GM18519 (cell line): ENCODE results near the gene RAB40C.
A peak's percentile ranks its signal among the peaks of the same experiment; 100 is the strongest.

Experiments used
- ATAC-seq: cut with Tn5 transposase; IDR thresholded peaks from one replicate; pipeline ENCODE4 v1.9.1; 2021; ENCODE audit warnings: mild to moderate bottlenecking, moderate library complexity; ENCODE audit not compliant: unreplicated experiment, low FRiP score

The RAB40C gene

DNA sequence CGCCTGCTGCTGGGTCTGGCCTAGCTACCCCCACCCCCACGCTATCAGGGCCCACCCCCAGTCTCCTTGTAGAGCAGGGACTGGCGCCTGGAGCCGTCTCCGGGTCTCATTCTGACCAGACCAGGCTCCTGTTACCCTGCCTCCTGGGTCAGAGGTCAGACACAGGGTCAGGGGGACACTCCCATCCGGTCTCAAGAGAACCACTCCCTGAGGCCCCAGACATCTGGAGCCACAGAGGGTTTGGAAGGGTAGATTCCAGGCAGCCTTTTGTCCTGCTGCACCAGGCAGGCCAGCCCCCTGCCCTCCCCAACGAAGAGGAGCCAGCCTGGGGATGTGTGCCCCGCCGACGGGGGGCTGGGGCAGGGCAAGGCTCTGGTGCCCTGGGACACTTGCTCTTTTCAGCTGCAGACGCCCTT lies 40.0 kb downstream of the RAB40C start:
- ATAC-seq, result no peak

DNA sequence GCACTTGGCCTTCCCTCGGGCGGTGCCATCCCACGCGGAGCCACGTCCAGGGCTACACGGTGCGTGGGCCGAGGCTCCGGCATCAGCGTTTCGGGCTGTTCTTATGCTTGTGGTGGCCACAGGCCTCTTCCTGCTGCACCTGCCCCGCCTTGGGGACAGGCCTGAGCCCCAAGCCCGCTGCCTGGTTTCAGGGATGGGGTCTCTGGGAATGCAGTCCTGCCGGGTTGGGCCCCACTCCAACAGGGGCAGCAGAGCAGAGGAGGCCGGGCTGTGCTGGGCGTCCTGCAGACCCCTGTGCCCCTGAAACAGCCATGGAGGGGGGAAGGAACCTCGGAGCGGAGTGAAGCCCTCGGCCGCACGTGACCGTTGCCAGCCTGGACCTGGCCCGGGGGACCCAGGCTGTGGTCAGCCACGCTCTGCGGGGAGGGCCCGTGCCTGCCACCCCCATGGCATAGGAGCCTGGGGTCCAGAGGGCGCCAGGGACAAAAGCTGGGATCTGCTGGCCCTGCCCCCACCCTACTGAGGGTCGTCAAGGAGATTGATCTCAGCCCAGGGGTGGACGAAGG lies 40.5 kb downstream of the RAB40C start:
- no peak for ATAC-seq

DNA sequence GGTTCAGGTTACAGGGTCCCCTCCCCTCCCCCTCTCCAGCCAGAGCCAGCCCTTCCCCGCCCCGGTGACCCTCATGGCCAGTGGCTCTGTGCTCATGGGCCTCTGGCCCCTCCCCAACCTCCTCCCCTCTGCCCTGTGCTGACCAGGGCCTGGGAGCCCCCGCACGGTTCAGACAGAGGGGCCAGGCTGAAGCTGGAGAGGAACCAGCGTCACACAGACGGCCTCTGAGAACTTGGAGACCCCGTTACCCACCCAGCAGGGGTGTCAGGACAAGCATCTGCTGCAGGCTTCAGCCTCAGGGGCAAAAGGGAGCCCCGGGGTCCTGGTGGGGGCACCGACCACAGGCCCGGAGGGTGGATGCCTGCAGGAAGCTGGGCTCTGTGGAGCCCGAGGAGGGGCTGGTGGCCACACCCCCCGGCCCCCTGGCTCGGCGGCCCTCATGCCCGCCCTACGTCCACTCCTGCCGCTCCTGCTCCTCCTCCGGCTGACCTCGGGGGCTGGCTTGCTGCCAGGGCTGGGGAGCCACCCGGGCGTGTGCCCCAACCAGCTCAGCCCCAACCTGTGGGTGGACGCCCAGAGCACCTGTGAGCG lies 41.0 kb downstream of the RAB40C start, which contains the start of gene WFIKKN1:
Gene WFIKKN1, plus strand, starts transcription at position 171 of the 591 bp plus-strand sequence. Its CDS starts 269 bp downstream, at position 440.
- ATAC-seq, result no peak

DNA sequence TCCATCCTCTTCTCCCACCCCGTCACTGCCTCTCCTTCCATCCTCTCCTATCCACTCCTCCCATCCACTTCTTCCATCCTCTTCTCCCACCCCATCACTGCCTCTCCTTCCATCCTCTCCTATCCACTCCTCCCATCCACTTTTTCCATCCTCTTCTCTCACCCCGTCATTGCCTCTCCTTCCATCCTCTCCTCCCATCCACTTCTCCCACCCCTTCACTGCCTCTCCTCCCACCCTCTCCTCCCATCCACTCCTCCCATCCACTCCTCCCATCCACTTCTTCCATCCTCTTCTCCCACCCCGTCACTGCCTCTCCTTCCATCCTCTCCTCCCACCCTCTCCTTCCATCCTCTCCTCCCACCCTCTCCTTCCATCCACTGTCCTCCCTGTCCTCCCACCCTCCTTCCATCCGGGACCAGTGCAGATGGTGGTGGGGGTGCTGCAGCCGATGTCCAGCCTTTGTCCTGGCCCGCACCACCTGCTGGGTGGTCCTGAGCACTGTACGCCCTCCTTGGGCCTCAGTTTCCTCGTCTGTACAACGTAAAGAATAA lies 42.0 kb downstream of the RAB40C start:
- ATAC-seq, result no peak

GRCh38 chr16:632486-633335 lies 42.8 kb downstream of the RAB40C start:
- ATAC-seq, result no peak

- no peak for ATAC-seq
Measured at GRCh38 chr16:633336-634050, 43.6 kb downstream of the RAB40C start.

DNA sequence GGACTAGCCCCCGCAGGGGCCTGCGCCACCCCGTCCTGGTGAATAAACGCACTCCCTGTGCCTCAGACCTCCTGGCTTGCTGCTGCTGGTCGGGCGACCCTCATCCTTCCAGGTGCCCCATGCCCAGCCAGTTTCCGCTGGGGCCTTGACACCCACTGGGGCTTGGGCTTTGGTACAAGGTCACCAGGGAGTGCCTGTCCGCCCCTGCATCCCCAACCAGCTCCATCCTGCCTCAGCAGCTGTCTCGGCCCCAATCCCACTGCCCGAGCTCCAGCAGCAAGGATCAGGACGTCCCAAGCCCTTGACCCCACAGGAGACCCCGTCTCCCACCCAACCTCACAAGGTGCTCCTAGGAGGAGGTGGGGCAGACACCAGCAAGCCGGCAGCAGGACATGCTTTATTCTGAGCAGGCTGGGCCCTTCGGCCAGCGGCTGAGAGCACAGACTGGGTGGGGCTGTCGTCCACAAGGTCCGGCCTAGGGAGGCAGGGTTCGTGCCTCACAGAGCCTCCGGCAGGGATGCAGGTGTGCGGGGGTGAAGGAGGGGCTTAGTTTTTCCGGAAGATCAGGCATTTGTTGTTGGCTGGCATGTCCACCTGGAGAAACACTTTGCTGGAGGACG lies 44.3 kb downstream of the RAB40C start:
- no peak for ATAC-seq

GRCh38 chr16:634996-635395 lies 45.1 kb downstream of the RAB40C start:
- ATAC-seq, result no peak

DNA sequence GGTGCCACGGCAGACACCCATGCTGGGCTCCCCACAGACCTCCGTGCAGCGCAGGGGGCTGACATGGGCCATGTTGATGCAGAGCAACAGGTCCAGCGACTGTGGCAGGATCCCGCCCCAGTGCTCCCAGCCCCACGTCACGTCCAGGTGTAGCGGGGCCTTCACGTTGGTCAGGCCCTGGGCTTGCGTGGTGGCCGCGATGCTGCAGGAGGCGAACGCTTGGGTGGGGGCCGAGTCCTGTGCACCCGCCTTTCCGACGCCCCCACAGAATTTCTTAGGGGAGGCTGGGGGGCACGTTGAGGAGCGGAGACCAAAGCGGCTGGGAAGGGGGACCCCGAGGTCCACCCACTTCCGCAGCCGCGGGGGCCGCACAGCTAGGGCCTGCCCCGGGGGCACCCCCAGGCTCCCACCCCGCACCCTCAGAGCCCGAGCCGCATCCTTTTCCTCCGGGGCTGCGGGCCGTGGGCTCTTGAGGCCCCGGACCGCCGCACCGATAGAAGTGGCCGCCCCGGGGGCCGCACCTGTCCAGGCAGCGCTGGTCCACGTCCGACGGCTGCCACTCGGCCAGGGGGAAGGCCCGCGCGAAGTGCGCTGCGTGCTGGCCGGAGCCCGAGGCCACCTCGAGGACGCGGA lies 45.8 kb downstream of the RAB40C start:
- peak; percentile 2 for ATAC-seq

GRCh38 chr16:636206-637080 lies 46.6 kb downstream of the RAB40C start, which contains the start of gene METTL26:
Gene METTL26, minus strand, starts transcription at chr16:636305. Its CDS starts 15 bp downstream, at chr16:636290.
- peak; percentile 41 for ATAC-seq

- no peak for ATAC-seq
Measured at GRCh38 chr16:637081-638018, 47.5 kb downstream of the RAB40C start.

DNA sequence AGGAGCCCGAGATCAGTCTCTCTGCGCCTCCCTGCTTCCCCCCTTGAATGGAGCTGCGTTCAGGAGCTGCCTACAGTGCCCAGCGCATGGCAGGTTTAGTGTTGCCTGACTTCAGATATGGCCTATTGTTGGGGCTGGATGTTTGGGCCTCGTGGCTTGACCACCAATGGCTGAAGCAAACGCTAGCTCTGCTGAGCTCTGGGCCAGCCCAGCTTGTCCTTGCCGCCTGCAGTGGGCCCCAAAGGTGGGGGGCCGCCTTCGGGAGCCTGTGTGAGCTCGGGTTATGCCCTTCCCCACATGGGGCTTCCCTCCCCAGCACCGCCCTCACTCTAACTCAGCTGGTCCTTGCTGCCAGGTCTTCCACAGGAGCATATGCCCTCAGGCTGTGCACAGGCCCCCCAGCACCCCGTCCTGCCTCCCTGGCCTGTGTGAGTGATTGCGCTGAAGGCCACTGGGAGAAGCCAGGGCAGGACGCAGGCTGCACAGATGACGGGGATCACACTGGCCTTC lies 48.2 kb downstream of the RAB40C start:
- no peak for ATAC-seq

DNA sequence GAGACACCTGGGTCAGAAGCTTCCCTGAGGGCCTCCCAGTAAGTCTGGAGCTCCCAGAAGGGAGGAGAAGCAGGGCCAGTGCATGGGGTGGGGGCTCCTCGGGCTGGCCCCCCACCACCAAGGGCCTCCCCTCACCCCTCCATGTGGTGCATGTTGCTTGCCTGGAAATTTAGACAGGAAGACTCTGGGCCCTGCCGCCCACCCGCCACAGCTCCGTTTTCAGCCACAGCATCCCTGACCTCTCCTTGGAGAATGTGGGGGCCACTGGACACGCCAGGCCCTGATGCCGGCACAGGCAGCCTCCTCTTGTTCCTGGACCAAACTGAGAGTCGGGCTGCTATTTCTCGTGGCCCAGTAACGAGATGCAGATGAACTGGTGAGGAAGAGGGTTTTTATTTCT lies 49.0 kb downstream of the RAB40C start:
- no peak for ATAC-seq

DNA sequence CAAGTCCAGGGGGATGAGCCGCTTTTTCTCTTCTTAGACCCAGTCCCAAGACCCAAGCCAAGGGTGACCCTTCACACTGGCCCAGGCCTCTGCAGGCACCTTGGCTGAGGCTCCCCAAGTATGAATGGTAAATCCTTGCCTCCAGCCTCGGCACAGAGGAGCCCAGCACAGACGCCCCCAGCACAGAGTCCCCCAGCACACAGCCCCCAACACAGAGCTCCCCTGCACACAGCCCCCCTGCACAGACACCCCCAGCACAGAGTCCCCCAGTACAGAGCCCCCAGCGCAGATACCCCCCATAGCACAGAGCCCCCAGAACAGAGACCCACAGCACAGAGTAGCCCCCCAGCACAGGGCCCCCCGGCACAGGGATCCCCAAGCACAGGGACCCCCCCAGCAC lies 50.7 kb downstream of the RAB40C start:
- no peak for ATAC-seq

DNA sequence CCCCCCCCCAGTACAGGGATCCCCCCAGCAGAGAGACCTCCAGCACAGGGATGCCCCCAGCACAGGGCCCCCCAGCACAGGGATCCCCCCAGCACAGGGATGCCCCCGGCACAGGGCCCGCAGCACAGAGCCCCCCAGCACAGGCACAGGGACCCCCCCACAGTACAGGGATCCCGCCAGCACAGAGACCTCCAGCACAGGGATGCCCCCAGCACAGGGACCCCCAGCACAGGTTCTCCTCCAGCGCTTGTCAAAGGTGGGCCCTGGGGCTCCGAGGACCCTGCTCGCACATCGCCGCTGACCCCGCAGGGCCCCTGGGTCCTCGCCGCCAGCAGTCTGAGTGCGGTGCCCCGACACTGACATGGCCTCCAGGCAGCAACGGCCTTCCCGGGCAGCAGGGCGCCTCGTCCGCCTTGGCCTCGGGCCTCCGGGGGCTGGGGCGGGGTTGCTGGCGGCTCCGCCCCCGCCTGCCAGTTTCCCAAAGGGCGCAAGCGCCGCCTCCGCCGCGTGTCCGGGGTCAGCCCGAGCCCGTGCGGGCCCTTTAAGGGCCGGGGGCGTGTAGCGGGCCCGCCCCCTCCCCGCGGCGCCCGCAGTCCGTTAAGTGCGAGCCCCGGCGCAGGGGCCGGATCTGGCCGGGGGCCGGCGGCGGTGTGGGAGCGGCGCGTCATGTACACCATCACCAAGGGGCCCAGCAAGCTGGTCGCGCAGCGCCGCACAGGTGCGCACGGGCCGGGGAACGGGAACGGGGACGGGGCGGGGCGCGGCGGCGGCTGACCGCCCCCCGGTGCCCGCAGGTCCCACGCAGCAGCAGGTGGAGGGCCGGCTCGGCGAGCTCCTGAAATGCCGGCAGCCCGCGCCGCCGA lies 51.7 kb downstream of the RAB40C start, which contains the start of gene MCRIP2:
Gene MCRIP2, plus strand, starts transcription at position 503 of the 863 bp plus-strand sequence. Its CDS starts 164 bp downstream, at position 667.
- peak; percentile 30 for ATAC-seq
